C4-2B (cell line): ENCODE data around the gene PRSS3.

Experiments
- CTCF ChIP-seq: fragments of 450-650 bp; conservative IDR thresholded peaks from 2 replicates; pipeline ENCODE4 v1.5.1; 2017; ENCODE audit warnings: mild to moderate bottlenecking
- ZFX ChIP-seq: fragments of 450-650 bp; IDR thresholded peaks from 2 replicates; pipeline ENCODE4 v1.6.1; 2017

- TF ChIP-seq CTCF (no peak; the same call in 1 of the 2 replicates), ZFX (peak; percentile 99)
These were observed 22.2 kb downstream of the PRSS3 start for GRCh38 chr9:33817327-33818166.
